Stimulated activated CD8-positive, alpha-beta memory T cell treated with anti-CD3 and anti-CD28 coated beads, Interleukin-15, amount 100 ng/mL, for 4 hours (primary cell): Measurements from ENCODE around the gene FNDC3B.
"Not testable (repeated sequence)": the region's sequence is repeated elsewhere in the genome, so short reads cannot be mapped to it uniquely, and the experiment has no call there.

Source experiments
- DNase-seq, 2 donors: peaks; one replicate each; pipeline ENCODE4 v3.0.0-alpha.2; 2020; ENCODE audit warnings: low read depth in 2 of 2

FNDC3B gene

DNA sequence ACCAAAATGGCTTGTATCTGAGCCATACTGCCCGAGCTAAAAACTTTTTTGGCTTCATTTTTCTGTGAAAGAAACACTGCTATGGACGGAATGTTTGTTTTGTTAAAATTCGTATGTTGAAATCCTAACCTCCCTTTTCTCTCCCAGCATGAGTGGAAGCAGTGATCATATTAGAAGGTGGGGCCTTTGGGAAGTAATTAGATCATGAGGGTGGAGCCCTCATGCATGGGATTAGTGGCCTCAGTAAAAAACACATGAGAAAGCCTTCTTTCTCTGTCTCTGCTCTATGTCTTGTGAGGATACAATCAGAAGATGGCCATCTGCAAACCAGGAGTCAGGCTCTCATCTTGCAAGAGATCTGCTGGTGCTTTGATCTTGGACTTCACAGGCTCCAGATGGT, 7.4 kb upstream of the FNDC3B start:
- no peak for DNase-seq

DNA sequence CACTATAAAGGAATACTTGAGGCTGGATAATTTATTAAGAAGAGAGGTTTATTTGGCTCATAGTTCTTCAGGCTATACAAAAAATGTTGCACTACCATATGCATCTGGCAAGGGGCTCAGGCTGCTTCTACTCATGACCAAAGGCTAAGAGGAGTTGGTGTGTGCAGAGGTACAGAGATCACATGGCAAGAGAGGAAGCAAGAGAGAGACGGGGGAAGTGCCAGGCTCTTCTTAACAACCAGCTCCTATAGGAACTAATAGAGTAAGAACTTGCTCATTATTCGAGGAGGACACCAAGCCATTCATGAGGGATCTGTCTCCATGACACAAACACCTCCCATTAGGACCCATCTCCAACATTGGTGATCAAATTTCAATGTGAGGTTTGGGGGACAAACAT, 6.0 kb upstream of the FNDC3B start:
- DNase-seq, result no peak

DNA sequence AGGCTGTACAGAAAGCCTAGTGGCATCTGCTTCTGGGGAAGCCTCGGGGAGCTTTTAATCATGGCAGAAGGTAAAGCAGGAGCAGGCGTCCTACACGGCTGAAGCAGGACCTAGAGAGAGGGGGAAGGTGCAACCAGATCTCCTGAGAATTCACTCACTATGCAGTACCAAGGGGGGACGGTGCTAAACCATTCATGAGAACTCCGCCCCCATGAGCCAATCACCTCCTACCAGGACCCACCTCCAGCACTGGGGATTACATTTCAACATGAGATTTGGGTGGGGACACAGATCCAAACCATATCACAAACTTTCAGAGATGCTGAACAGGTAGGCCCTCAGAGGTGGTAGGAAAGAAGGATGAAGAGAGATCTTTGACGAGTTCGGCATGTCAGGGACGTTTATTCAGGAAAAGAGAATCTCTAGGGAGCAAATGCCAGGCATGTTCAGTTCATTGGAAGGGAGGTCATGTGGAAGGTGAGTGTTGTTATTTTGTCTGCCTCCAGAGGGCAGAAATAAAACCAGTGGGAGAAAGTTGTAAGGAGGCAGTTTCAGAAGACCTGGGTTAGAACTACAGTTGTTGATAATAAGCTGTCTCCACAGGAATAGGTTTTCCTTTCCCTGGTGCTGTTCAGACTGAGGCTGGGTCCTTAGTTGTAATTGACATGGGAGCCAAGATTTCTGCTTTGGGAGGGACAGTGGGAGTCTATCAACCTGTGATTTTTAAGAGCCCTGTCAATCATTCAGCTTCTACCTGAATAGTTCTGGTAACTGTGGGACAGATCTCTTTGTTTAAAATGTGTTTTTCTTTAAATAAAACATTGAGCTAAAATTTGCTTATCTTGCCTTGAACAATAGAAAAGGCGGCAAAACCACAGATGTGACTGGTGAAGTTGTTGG, 4.3 kb upstream of the FNDC3B start:
- no peak for DNase-seq

DNA sequence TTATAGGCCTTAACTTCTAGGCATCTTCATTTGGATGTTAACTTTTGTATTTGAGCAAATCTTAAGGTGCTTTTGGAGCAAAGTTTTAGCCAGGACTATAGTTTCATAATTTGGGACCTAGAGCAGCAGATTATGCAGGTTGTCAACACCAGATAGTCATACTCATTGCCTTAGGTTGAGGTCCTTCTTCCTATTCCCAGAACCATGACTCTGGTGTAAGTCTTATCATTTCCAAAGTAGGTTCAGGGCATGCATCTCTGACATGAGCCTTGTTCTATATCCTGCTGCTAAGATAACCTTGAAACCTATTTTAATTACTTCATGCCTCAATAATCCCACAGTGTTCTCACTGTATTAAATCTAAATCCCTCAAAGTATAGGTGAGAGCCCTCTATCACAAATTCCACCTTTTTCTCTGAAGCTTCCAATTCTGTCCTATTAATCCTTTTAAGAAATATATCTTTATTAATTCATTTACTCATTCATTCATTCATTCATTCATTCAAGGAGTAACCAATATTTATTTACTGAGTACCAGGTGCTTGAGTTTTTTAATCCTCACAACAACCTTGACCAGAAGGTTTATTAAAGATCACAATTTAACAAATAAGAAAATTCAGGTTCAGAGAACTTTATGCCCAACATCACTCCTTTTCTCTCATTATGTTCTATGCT, 2.7 kb upstream of the FNDC3B start:
- no peak for DNase-seq

DNA sequence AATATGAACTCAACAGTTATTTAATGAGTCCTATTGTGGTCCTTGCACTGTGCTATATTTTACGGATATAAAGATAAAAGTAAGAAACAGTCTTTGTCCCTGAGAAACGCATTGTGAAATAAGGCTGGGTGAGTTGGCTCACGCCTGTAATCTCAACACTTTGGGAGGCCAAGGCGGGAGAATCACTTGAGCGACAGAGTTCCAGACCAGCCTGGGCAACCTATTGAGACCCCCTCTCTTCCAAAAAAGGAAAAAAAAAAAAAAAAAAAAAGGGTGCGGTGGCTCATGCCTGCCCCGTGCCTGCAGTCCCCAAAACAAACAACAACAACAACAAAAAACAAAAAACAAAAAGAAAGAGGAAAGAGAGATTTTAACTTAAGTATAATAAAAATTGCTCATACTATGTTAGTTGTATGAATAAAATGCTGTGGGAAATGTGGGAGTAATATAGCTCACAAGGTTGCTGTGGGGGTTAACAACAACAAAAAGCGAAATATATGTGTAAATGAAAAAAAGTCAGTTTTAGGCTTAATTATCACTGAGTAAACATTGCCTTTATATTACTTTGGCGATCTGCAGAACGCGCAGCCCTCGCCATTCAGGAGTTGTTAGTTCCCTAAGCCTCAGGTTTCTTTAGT, 461 bp upstream of the FNDC3B start:
- no peak for DNase-seq

DNA sequence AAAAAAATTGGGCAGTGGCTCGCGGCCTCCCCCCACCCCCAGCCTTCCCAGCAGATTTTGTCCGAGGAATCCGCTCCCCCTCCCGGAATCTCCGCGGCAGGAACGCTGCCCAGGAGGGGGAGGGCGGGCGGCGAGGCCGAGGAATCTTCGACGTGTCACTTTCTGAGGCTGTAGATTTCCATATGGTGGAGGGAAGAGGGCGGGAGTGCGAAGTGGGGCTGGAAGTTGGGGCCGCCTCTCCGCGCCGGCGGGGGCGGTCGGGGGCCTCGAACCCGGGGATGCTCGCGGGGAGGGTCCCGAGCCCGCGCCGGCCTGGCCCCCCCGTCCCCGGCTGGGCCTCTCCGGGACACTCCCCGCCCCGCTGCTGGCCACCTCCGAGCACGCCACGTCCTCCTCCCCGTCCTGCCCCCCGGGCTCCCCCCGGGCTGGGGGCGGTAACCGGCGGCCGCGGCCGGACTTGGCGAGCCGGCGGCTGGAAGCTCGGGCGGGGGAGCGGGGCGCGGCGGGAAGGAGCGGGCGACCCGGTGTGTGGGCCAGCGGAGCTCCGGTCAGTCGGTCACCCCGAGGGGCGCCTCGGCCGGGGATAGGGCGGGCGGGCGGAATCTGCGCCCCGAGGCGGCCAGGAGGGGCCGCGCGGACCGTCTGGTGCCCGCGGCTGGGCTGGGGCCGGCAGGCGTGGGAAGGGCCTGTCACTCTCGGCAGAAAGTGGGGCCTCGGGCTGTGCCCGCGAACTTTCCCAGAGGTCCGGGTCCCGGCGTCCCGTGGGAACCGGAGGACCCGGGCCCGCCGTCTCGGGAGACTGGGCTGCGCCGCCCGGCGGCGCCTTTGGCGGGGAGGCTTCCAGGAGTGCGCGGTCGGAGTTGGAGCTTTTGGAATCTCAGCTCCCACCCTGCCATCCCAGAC, 951 bp downstream of the FNDC3B start:
- peak in 1 of 2 donors; percentile 17 for DNase-seq

DNA sequence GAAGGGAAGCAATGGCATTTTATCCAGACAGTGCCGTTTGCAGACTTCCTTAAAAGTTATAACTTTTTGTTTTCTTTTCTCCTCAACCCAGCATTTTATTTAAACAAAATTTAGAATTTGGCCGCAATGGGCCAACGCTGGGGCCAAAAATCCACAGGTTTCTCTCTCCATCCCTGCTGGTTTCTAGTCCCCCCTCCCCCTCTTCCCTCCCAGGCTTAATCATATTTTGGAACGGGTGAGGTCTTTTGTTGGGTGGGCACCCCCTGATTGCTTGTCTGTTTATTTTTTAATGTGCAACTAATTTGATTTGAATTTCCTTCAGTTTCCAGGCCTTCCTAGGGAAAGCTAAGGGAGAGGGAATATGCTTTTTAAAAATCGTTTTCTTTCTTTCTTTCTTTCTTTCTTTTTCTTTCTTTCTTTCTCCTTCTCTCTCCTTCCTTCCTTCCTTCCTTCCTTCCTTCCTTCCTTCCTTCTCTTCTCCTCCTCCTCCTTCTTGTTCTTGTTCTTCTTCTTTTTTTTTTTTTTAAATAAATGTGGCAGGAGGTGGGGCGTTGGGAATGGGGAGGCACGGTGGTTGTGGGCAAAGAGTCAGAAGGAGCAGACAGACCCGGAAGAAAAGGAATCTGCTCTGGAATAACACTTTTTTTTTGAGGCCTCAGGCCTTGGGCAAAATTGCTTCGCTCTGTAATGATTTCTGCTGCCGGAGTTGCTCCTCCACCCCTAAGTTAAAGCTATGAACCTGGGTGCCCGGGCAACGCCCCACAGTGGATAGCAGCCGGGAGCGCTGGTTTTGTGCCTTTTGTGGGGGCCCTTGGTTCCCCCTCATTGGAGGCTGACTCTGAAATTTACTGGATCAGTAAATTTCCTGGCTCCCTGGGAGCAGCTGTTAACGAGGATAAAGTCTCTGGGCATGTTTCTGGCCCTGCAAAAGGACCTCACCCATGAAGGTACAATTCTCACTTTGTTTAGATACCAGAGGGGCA, 1.9 kb downstream of the FNDC3B start:
- DNase-seq, result no peak

DNA sequence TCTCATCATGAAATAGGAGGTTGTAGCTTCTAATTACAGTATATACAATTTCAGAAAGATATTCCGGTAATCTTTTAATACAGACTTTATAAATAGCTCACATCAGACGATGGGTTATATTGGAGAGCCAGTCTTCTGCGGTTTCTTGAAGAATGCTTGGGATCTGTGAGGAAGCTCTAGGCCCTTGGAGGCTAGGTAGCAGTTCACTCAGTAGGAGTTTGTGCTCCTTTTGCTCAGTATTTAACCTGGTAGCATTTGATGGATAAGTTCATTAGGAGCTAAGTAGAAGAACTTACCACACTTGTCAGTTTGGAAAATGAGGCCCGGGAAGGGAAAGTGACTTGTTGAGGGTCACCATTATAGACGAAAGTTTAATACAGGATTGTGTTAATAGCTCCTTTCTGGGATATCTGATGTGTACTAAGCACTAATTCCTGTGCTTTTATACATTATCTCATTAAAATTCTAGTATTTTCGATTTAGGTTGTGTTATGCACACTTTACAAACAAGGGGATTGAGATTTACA, 2.8 kb downstream of the FNDC3B start:
- no peak for DNase-seq

DNA sequence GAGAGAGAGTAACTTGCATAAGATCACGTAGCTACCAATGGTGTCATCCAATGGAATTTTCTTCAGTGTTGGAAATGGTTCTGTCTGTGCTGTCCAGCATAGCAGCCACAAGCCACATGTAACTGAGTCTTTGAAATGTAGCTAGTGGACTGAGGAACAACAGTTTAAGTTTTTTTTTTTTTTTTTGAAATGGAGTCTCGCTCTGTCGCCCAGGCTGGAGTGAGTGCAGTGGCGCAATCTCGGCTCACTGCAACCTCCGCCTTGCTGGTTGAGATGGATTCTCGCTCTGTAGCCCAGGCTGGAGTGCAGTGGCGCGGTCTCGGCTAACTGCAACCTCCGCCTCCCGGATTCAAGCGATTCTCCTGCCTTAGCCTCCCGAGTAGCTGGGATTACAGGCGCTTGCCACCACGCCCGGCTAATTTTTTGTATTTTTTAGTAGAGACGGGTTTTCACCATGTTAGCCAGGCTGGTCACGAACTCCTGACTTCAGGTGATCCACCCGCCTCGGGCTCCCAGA, 3.3 kb downstream of the FNDC3B start:
- not testable (repeated sequence) for DNase-seq

DNA sequence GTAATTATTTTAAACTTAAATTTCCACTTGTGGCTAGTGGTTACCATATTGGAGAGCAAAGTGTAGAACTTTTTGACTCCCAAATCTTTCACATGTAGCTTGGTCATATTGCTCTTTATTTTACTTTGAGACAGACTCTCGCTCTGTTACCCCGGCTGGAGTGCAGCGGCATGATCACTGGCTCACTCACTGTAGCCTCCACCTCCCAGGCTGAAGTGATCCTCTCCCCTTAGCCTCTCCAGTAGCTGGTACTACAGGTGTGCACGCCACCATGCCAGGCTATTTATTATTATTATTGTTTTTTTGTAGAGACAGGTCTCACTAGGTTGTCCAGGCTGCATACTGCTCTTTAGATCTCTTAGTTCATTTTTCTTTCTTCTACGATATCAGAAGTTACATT, 3.9 kb downstream of the FNDC3B start:
- no peak for DNase-seq

DNA sequence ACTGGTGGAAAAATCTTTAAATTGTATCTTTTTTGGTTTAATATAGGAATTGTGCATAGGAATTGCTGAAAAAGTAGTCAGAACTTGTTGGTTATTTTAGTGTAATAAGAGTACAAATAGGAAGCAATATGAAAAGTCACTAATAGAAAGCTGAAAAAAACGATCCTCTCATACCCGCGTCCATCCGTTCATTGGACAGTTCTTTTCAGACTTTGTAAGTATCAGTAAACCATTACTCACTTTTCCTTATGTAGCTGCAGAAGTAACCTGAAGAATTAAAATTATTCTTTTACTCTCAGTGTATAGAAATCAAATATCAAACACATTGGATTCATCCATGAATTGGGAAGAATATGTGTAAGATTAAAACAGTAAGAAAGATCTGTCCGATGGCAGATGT, 4.4 kb downstream of the FNDC3B start:
- DNase-seq, result no peak

DNA sequence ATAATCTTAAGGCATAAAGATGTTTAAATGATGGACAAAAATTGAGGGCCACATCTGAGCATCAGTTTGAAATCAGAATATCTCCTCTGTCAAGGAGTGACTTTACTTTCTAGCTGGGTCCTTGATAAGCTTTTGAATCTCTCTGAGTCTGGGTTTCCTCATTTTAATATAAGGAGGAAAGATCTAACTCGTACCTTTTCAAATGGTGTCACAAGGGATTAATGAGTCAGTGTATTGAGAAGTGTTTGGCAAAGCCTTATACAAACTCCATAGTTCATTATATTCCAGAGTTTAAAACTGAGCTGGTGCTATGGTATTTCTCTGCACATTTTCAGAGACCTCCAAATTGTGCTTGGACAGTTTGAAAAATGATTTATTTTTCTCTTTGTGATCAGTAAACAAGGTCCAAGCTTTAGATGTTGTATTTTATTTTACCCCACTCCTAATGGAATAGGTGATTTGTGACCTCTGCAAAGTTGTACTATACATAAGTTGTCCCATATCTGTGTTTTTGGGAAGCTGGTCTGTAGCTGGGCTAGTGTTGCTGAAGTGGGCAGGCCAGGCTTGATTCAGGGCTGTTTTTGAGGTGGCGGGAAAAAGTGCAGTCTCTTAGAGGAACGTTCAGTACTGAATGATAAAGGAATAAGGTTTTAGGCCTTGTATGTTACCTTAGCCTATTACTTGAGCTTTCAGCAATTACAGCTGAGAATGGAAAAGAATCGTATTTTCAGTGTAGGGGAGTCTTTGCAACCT, 5.6 kb downstream of the FNDC3B start:
- DNase-seq, result no peak

DNA sequence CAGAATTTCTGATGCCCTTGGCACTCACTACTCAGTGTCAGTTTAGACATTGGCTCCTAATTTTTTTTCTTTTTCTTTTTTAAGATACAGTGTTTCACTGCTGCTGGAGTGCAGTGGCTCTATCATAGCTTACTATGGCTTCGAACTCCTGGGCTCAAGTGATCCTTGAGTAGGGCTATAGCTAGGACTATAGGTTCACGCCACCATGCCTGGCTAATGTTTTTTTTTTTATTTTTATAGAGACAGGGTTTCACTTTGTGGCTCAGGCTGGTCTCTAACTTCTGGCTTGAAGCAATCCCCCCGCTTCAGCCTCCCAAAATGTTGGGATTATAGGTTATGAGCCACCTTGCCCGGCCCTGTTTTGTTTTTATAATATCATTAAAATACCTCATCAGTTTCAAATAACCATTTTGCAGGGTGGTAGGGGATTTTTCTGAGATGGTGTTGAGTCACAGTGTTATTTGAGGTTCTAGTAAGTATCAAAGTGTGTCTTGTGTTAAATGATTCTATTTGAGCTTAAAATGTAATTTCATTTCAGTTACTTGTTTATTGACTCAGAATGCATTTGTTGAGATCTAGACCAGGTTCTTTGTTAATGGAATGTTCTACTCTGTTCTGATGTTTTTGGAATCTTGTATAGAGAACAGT, 7.0 kb downstream of the FNDC3B start:
- no peak for DNase-seq

DNA sequence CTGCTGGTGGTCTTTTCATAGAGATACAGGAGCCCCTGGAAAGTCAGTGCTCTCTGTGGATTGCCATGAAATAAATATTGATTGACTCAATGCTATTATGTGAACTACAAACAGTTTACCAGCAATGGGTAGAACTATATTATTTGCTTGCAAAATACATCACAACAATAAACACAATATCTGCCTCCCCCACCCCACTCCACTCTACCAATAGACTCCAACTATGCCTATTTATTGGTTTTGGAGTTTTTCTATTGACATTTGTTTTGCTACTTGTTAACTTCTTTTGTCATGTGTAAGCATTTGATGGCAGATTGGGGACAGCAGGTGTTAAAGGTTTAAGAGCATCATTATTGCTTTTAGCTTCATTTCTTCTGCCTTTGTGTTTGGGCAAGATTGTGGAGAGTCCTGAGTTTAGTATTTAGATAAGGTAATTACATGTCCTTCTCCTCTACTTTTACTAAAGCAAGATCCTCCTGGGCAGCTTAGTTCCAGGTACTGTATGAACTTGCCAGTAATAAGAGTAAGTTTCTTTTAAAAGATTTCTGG, 8.3 kb downstream of the FNDC3B start:
- DNase-seq, result no peak

DNA sequence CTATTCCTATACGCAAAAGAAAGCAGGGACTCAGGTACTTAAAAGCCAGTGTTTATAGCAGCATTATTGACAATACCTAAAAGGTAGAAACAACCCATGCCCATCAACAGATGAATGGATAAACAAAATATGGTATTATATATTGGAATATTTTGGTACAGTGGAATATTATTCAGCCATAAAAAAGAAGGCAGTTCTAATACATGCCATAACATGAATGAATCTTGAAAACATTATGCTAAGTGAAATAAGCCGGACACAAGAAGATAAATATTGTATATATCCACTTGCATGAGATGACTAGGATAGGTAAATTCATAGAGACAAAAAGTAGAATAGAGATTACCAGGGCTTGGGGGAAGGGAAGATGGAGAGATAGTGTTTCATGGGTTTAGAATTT, 9.2 kb downstream of the FNDC3B start:
- DNase-seq, result no peak

DNA sequence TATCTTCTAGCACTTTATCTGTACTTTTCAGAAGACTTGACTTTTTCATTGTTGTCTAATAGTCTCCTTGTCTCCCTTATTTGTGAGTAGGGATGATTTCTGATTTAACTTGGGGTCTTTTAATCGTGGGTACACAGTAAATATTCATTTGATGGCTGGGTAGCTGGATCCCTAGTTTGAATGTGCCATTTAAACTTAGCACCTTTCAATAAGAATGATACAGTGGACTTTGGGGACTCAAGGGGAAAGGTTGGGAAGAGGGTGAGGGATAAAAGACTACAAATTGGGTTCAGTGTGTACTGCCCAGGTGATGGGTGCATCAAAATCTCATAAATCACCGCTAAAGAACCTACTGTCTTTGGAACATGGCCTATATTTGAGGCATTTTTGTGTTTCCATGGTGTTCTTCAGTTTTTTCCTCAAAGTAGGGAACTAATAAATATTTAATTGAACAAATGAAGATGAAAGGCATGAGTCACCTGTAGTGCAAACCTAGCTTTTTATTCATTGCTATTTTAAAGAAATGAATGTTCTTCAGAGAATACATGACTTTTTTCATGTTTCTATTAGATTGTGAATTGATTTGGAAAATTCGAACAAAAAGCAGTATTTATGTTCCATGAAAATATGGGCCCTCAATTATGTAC, 12.1 kb downstream of the FNDC3B start:
- no peak for DNase-seq

DNA sequence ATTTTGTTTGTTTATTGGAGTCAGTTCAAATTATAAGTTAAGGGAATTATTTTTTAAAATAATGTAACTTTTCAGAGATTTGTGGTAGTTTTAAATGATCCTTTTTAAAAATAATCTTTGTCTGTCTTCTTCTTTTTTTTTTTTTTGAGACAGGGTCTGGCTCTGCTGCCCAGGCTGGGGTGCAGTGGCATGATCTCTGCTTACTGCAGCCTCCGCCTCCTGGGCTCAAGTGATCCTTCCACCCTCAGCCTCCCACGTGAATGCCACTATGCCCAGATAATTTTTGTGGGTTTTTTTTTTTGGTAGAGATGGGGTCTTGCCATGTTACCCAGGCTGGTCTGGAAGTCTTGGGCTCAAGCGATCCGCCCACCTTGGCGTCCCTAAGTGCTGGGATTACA, 12.6 kb downstream of the FNDC3B start:
- DNase-seq, result no peak

DNA sequence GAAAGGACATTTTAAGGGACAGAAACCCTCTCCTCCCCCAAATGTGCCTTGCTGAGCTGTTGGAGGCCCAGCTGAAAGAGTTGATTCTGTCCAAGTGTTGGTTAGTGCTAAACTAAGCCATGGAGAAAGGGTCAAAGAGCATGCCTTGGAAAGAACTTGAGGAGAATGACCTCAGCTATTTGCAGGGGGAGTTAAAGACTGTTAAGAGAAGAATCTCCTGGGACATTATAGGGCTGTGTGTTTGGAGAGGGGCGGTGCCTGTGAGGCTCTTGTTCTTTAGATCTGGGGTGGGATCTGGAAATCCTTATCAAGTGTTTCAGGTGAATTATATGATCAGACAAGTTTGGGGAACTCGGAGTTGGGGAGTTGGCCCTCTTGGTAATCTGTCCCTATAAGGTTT, 13.0 kb downstream of the FNDC3B start:
- DNase-seq, result no peak
